CD8-positive, alpha-beta memory T cell (primary cell): ENCODE data around the gene THAP12. TPM values are rescaled to one million over a fixed set of nuclear protein-coding genes. Genes with fewer than 3 reads are reported as not detected.

Experiments
- CTCF ChIA-PET: fragments of 350-600 bp; sonication (Branson Sonifier 250); formaldehyde crosslinking; loops from one replicate; lab custom pipeline; 2021; ENCODE audit warnings: antibody characterized with exemption; lab: Charles Lee
- POLR2A ChIA-PET: fragments of 350-600 bp; sonication (Branson Sonifier 250); formaldehyde crosslinking; loops from one replicate; lab custom pipeline; 2021; ENCODE audit warnings: antibody characterized with exemption; lab: Charles Lee
- DNase-seq, 5 donors: peaks; one replicate each; pipeline versions ENCODE4 v3.0.0 to v3.0.0-alpha.2; 2020 to 2022; ENCODE audit warnings: mixed read lengths in 1 of 5
- H3K27ac ChIP-seq: one replicate; pipeline ENCODE4 v1.7.0; 2013; ENCODE audit warnings: low read depth, mild to moderate bottlenecking, low read length, moderate library complexity
- H3K27me3 ChIP-seq: 2 replicates; pipeline ENCODE4 v1.7.0; 2013; ENCODE audit warnings: low read length, mild to moderate bottlenecking; ENCODE audit not compliant: insufficient read depth, poor library complexity, severe bottlenecking
- H3K36me3 ChIP-seq: 2 replicates; pipeline ENCODE4 v1.7.0; 2013; ENCODE audit warnings: mild to moderate bottlenecking, low read length, moderate library complexity; ENCODE audit not compliant: insufficient read depth
- H3K4me1 ChIP-seq: 2 replicates; pipeline ENCODE4 v1.7.0; 2013; ENCODE audit warnings: mild to moderate bottlenecking, low read length, moderate library complexity; ENCODE audit not compliant: insufficient read depth
- H3K4me3 ChIP-seq: 2 replicates; pipeline ENCODE4 v1.7.0; 2013; ENCODE audit warnings: mild to moderate bottlenecking, low read length
- H3K9me3 ChIP-seq: 2 replicates; pipeline ENCODE4 v1.7.0; 2013; ENCODE audit warnings: mild to moderate bottlenecking, low read length
- H3K27ac Mint-ChIP-seq, 8 donors: one replicate each; pipeline ENCODE4 v1.8.0; 2020 to 2021; ENCODE audit warnings: mixed read lengths in 8 of 8, mild to moderate bottlenecking in 6 of 8, inconsistent platforms in 3 of 8, moderate library complexity in 3 of 8
- H3K27me3 Mint-ChIP-seq, 2 donors: one replicate each; pipeline ENCODE4 v1.8.0; 2020 to 2021; ENCODE audit warnings: mixed read lengths in 2 of 2, mild to moderate bottlenecking in 1 of 2, moderate library complexity in 1 of 2
- H3K36me3 Mint-ChIP-seq, 3 donors: one replicate each; pipeline ENCODE4 v1.8.0; 2020 to 2021; ENCODE audit warnings: mixed read lengths in 3 of 3, inconsistent platforms in 1 of 3, mild to moderate bottlenecking in 1 of 3
- H3K4me1 Mint-ChIP-seq, 3 donors: one replicate each; pipeline ENCODE4 v1.8.0; 2020 to 2021; ENCODE audit warnings: mixed read lengths in 3 of 3, inconsistent platforms in 1 of 3, mild to moderate bottlenecking in 1 of 3
- H3K4me3 Mint-ChIP-seq, 7 donors: one replicate each; pipeline ENCODE4 v1.8.0; 2020 to 2021; ENCODE audit warnings: mixed read lengths in 7 of 7, mild to moderate bottlenecking in 6 of 7, moderate library complexity in 4 of 7, inconsistent platforms in 2 of 7
- H3K9me3 Mint-ChIP-seq, 5 donors: one replicate each; pipeline ENCODE4 v1.8.0; 2020 to 2022; ENCODE audit warnings: mixed read lengths in 5 of 5, mild to moderate bottlenecking in 3 of 5, moderate library complexity in 2 of 5, inconsistent platforms in 1 of 5
- polyA plus RNA-seq: library from polyadenylated mRNA; unstranded; fragments of 300-500 nt; fragmentation: Illumina TruSeq; gene quantifications from one replicate; pipeline ENCODE4 v1.2.3, GENCODE V29; 2021
- total RNA-seq, 2 experiments: library from RNA; stranded (reverse); gene quantifications; one replicate each; pipeline ENCODE4 v1.2.3, GENCODE V29; 2021

The THAP12 gene
- total and polyA plus RNA-seq, 3 experiments from 2014 or later, result 73.4 to 77.8 (median 74.2) TPM

- POLR2A ChIA-PET, result no interaction called here
- Mint-ChIP-seq H3K27ac (peak overlapping the region in 1 of 8 donors; percentile 15), H3K36me3 (peaks cover 0 to 6% (median 0%) of the 10 kb centered on the region in 3 donors), H3K4me1 (peaks cover 3 to 13% (median 9%) of the 10 kb centered on the region in 3 donors), H3K27me3 (peaks cover 0 to 4% of the 10 kb centered on the region in 2 donors), H3K9me3 (peaks cover 6 to 14% (median 10%) of the 10 kb centered on the region in 5 donors), H3K4me3 (no peak overlapping the region)
- no peak overlapping the region for H3K4me3 ChIP-seq
- H3K27ac ChIP-seq, result no peak overlapping the region
- no peaks in the 10 kb centered on the region for H3K4me1 ChIP-seq
- H3K27me3 ChIP-seq, result no peaks in the 10 kb centered on the region
- DNase-seq, result no peak
- H3K9me3 ChIP-seq, result no peaks in the 10 kb centered on the region
- CTCF ChIA-PET, result no interaction called here
- H3K36me3 ChIP-seq, result no peaks in the 10 kb centered on the region
These were observed 46.0 kb downstream of the THAP12 start for GRCh38 chr11:76334826-76335389.

GRCh38 chr11:76330651-76331050 is 50.3 kb downstream of the THAP12 start:
- H3K9me3 ChIP-seq, result no peaks in the 10 kb centered on the region
- H3K4me3 Mint-ChIP-seq, result no peak overlapping the region
- H3K4me1 ChIP-seq, result no peaks in the 10 kb centered on the region
- H3K4me3 ChIP-seq, result no peak overlapping the region
- H3K27ac ChIP-seq, result no peak overlapping the region
- ChIA-PET POLR2A (no interaction called here), CTCF (interaction anchor here (1.5 kb wide), 1 partner anchor 123 kb away, joined by 5 read pairs; no protein-coding TSS in a partner anchor)
- peaks cover 5 to 13% (median 6%) of the 10 kb centered on the region in 5 donors for H3K9me3 Mint-ChIP-seq
- no peaks in the 10 kb centered on the region for H3K27me3 ChIP-seq
- H3K27me3 Mint-ChIP-seq, result peaks cover 0 to 3% of the 10 kb centered on the region in 2 donors
- H3K36me3 ChIP-seq, result no peaks in the 10 kb centered on the region
- no peaks in the 10 kb centered on the region for H3K4me1 Mint-ChIP-seq
- DNase-seq, result no peak
- no peak overlapping the region for H3K27ac Mint-ChIP-seq
- H3K36me3 Mint-ChIP-seq, result peaks cover 0 to 6% (median 0%) of the 10 kb centered on the region in 3 donors

DNA sequence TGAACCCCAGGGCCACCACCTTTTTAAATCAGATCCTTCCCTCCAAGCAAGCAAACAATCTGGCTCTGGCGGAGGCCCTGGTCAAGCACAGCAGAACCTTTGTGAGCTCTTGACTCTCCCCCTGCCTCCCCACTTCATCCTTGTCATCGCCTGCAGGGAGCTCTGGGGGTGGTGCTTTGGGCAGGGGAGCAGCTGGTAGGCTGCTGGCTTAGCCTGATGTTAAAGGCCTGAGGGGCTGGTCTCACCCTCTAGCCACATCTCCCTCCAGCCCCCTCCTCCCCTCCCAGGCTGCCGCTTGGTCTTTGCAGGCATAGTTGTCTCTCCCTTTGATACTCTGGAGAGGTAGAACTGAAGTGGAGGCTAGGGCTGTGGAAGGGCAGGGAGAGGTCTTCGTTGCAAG is 50.9 kb downstream of the THAP12 start:
- H3K4me3 Mint-ChIP-seq, result no peak overlapping the region
- CTCF ChIA-PET, result interaction anchor here (1.5 kb wide), 1 partner anchor 122 kb away, joined by 5 read pairs; no protein-coding TSS in a partner anchor

DNA sequence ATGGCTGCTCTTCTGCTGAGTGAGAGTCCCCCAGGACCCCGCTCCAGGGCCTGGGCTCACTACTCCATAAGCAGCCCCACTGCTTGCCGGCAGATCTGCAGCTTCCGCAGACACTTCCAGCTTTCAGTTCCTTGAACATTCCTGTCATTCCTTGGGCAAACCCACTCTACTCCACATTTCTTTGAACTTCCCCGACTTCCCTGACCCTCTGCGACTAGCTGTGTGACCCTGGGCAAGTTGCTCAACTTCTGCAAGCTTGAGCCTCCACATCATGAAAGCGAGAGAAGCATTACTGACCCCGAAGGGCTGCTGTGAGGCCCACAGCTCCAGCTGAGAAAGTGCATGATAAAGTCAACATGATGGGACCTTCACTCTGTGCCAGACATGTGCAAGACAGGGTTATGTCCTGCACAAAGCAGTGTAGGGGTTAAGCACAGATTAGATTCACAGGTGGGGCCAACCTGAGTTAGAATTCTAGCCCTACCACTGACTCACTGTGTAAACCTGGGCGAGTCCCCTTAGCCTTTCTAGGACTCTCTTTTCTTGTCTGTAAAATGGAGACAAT is 51.8 kb downstream of the THAP12 start:
- Histone ChIP-seq H3K4me1 (no peaks in the 10 kb centered on the region), H3K36me3 (no peaks in the 10 kb centered on the region), H3K27ac (no peak overlapping the region), H3K4me3 (no peak overlapping the region), H3K9me3 (no peaks in the 10 kb centered on the region), H3K27me3 (no peaks in the 10 kb centered on the region)
- H3K9me3 Mint-ChIP-seq, result peaks cover 0 to 2% (median 0%) of the 10 kb centered on the region in 5 donors
- no peak for DNase-seq
- CTCF ChIA-PET, result interaction anchor here (1.2 kb wide), 1 partner anchor 10 kb away, joined by 3 read pairs; no protein-coding TSS in a partner anchor
- peak overlapping the region in 1 of 8 donors; percentile 54 for H3K27ac Mint-ChIP-seq
- POLR2A ChIA-PET, result no interaction called here
- no peaks in the 10 kb centered on the region for H3K4me1 Mint-ChIP-seq
- H3K4me3 Mint-ChIP-seq, result no peak overlapping the region
- peaks cover 2 to 6% of the 10 kb centered on the region in 2 donors for H3K27me3 Mint-ChIP-seq
- H3K36me3 Mint-ChIP-seq, result peaks cover 0 to 1% (median 0%) of the 10 kb centered on the region in 3 donors

More for the DNA sequence above, 50.9 kb downstream of the THAP12 start:
- no peak for DNase-seq
- POLR2A ChIA-PET, result no interaction called here
- peaks cover 0 to 6% (median 0%) of the 10 kb centered on the region in 3 donors for H3K36me3 Mint-ChIP-seq
- peaks cover 3 to 4% of the 10 kb centered on the region in 2 donors for H3K27me3 Mint-ChIP-seq
- Histone ChIP-seq H3K4me3 (no peak overlapping the region), H3K4me1 (no peaks in the 10 kb centered on the region), H3K9me3 (no peaks in the 10 kb centered on the region), H3K27me3 (no peaks in the 10 kb centered on the region), H3K27ac (no peak overlapping the region), H3K36me3 (no peaks in the 10 kb centered on the region)
- peaks cover 1 to 7% (median 4%) of the 10 kb centered on the region in 5 donors for H3K9me3 Mint-ChIP-seq
- no peaks in the 10 kb centered on the region for H3K4me1 Mint-ChIP-seq
- H3K27ac Mint-ChIP-seq, result no peak overlapping the region

DNA sequence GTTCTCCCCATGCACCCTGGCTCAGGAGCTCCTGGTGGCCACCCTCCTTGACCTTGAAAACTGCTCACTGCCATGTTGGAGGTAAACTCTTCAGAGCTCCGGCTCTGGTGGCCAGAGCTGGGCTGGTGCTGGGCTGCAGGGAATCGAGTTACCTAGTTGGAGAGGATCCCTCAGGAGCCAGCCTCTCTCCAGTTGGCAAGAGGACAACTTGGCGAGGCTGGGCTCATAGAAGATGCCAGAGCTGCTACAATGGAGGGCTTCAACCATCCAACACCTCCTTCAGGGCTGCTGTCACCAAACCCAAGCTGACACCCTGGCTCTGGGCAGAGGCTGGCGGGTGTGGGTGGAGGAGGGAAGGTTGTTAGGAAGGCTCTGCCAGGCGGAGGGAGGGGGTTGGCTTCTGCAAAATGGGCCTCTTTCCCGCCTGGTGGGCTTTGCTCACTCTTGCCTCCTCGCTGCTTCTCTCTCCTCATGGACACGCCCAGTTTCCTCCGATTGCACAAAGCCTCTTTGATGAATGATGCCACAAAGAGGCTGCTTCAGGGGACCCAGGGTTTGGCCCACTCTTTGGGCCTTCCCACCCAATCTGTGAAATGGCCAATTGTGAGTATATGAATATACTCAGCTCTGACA is 53.1 kb downstream of the THAP12 start:
- POLR2A ChIA-PET, result no interaction called here
- Mint-ChIP-seq H3K27me3 (peaks cover 3 to 19% of the 10 kb centered on the region in 2 donors), H3K36me3 (no peaks in the 10 kb centered on the region), H3K4me3 (no peak overlapping the region), H3K4me1 (no peaks in the 10 kb centered on the region), H3K27ac (peak overlapping the region in 1 of 8 donors; percentile 89), H3K9me3 (no peaks in the 10 kb centered on the region)
- CTCF ChIA-PET, result interaction anchor here (1.2 to 2.5 kb wide), 2 partner anchors 9 to 119 kb away, joined by 3 to 15 read pairs; no protein-coding TSS in a partner anchor
- Histone ChIP-seq H3K36me3 (no peaks in the 10 kb centered on the region), H3K4me1 (no peaks in the 10 kb centered on the region), H3K27ac (no peak overlapping the region), H3K4me3 (no peak overlapping the region), H3K9me3 (no peaks in the 10 kb centered on the region), H3K27me3 (no peaks in the 10 kb centered on the region)
- DNase-seq, result no peak

GRCh38 chr11:76327202-76327601 is 53.7 kb downstream of the THAP12 start:
- Histone ChIP-seq H3K9me3 (no peaks in the 10 kb centered on the region), H3K4me1 (no peaks in the 10 kb centered on the region), H3K4me3 (no peak overlapping the region), H3K27ac (no peak overlapping the region), H3K36me3 (no peaks in the 10 kb centered on the region), H3K27me3 (no peaks in the 10 kb centered on the region)
- no peak overlapping the region for H3K4me3 Mint-ChIP-seq
- H3K36me3 Mint-ChIP-seq, result no peaks in the 10 kb centered on the region
- no peaks in the 10 kb centered on the region for H3K4me1 Mint-ChIP-seq
- H3K27me3 Mint-ChIP-seq, result peaks cover 9 to 26% of the 10 kb centered on the region in 2 donors
- no peak for DNase-seq
- H3K9me3 Mint-ChIP-seq, result no peaks in the 10 kb centered on the region
- ChIA-PET CTCF (interaction anchor here (1.4 to 2.5 kb wide), 2 partner anchors 119 to 430 kb away, joined by 3 to 15 read pairs; no protein-coding TSS in a partner anchor), POLR2A (no interaction called here)
- no peak overlapping the region for H3K27ac Mint-ChIP-seq

- Mint-ChIP-seq H3K4me1 (no peaks in the 10 kb centered on the region), H3K9me3 (no peaks in the 10 kb centered on the region), H3K4me3 (no peak overlapping the region), H3K36me3 (no peaks in the 10 kb centered on the region), H3K27me3 (peaks cover 19 to 41% of the 10 kb centered on the region in 2 donors), H3K27ac (no peak overlapping the region)
- H3K9me3 ChIP-seq, result no peaks in the 10 kb centered on the region
- no peaks in the 10 kb centered on the region for H3K36me3 ChIP-seq
- no peak overlapping the region for H3K27ac ChIP-seq
- ChIA-PET POLR2A (no interaction called here), CTCF (interaction anchor here (1.9 kb wide), 1 partner anchor 117 kb away, joined by 9 read pairs; no protein-coding TSS in a partner anchor)
- H3K4me3 ChIP-seq, result no peak overlapping the region
- no peak for DNase-seq
- H3K4me1 ChIP-seq, result no peaks in the 10 kb centered on the region
- peaks cover 10% of the 10 kb centered on the region for H3K27me3 ChIP-seq
These were observed 55.7 kb downstream of the THAP12 start for GRCh38 chr11:76325185-76325584.

DNA sequence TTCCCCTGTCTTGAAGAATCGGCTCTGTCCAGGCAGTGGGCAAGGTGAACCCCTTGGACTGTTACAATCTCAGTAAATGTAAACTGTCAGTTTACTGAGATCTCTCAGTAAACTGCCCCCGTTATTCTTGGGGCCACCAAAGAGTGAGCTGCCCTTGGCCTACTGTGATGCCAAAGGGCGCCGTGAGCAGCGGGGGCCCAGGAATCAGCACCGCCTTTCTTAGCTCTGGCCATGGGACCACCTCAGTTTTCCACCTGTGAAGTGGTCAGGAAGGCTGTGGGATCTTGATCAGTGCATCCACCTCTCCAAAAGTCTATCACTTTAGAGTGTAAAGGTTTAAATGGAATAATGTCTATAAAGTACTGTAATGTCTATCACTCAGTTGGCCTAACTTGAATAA is 57.1 kb downstream of the THAP12 start:
- H3K4me3 ChIP-seq, result no peak overlapping the region
- Mint-ChIP-seq H3K4me1 (no peaks in the 10 kb centered on the region), H3K9me3 (no peaks in the 10 kb centered on the region), H3K27ac (no peak overlapping the region), H3K4me3 (peak overlapping the region in 1 of 7 donors; percentile 2), H3K27me3 (peaks cover 26 to 50% of the 10 kb centered on the region in 2 donors), H3K36me3 (no peaks in the 10 kb centered on the region)
- no peaks in the 10 kb centered on the region for H3K4me1 ChIP-seq
- H3K27ac ChIP-seq, result no peak overlapping the region
- peaks cover 15% of the 10 kb centered on the region for H3K27me3 ChIP-seq
- ChIA-PET CTCF (interaction anchor here (1.9 kb wide), 1 partner anchor 116 kb away, joined by 9 read pairs; no protein-coding TSS in a partner anchor), POLR2A (no interaction called here)
- DNase-seq, result no peak
- no peaks in the 10 kb centered on the region for H3K36me3 ChIP-seq
- H3K9me3 ChIP-seq, result no peaks in the 10 kb centered on the region
